ENCODE results near the gene EFHD2. TPM values are rescaled to one million over a fixed set of nuclear protein-coding genes. Genes with fewer than 3 reads are reported as not detected.
A peak's percentile ranks its signal among the peaks of the same experiment; 100 is the strongest.

Gene EFHD2
- total RNA-seq, 2 experiments from 2014 or later, result 45.6 to 45.8 TPM

DNA sequence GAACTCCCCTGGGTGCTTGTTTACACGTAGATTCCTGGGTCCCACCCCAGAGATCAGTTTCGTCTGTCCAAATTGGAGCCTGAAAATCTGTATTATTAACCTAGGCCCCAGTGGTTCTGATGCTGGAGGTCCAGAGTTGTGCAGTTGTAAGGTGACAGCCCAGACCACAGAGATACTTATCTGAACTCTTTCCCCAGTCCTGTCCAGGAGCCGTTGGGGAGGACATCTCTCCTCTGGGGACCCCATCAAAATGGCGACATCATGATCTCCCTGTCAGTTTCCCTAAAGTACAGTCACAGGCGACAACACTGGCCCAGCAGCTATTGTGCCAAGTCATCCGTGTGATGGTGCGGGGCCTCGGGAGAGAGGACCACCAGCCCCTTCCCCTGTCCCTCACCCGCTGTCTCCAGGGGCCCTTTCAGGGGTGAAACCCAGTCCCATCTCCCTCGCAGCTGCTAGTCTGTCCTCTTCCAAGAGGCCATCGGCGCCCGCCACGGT, 749 bp upstream of the EFHD2 start:
- CTCF ChIA-PET, result interaction anchor here (1.5 to 1.8 kb wide), 2 partner anchors 23 to 85 kb away, joined by 5 to 6 read pairs; no protein-coding TSS in a partner anchor
- peak overlapping the region; percentile 93 for H3K4me3 Mint-ChIP-seq
- peak overlapping the region; percentile 74 for H3K27ac Mint-ChIP-seq
- intact Hi-C loops (cut with micrococcal nuclease), result no loop called here
- no peak for ATAC-seq
- no peaks in the 10 kb centered on the region for H3K9me3 Mint-ChIP-seq
- H3K27me3 Mint-ChIP-seq, result peaks cover 9% of the 10 kb centered on the region
- H3K36me3 Mint-ChIP-seq (ENCODE audit: low read depth), result peaks cover 9% of the 10 kb centered on the region
- peaks cover 25% of the 10 kb centered on the region for H3K4me1 Mint-ChIP-seq (ENCODE audit: low read depth)
- no peak for TF ChIP-seq CTCF (IDR thresholded peaks at IDR 0.05)
- no peak for DNase-seq
- POLR2A ChIA-PET, result interaction anchor here (1.5 kb wide), 1 partner anchor 67 kb away, joined by 4 read pairs; no protein-coding TSS in a partner anchor

DNA sequence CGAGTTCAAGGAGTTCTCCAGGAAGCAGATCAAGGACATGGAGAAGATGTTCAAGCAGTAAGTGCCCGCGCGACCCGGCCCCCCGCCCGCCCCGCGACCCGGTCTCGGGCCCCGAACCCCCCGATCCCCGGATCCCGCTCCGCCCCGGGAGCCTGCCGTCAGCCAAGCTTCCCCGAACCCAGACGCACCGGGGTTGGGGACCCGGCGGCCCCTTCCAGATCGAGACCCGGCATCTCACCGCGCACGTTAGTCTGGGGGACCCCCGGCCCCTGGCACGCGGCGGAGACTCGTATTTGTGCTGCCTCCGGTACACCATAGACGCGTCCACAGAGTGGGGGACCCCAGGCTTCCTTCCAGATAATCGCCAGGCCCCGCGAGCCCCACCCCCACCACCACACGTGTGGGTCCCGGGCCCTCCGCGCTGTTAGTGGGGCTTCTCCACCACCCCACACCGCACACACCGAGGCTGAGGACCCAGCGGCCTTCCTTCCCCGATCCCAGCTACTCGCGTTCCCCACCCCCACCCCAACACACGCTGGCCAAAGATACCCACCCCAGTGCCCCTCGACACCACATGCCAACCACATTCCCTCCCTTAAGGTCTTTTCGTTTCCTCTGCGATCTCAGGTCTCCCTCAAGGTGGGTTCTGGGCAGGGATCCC, 665 bp downstream of the EFHD2 start:
- no peak for TF ChIP-seq CTCF (IDR thresholded peaks at IDR 0.05)
- Mint-ChIP-seq H3K4me3 (peak overlapping the region; percentile 93), H3K4me1 (ENCODE audit: low read depth) (peaks cover 39% of the 10 kb centered on the region), H3K9me3 (no peaks in the 10 kb centered on the region), H3K36me3 (ENCODE audit: low read depth) (peaks cover 20% of the 10 kb centered on the region), H3K27me3 (peaks cover 9% of the 10 kb centered on the region), H3K27ac (peak overlapping the region; percentile 85)
- peak; percentile 34 for DNase-seq
- ChIA-PET POLR2A (interaction anchor here (0.7 to 1.1 kb wide), 3 partner anchors 9 to 89 kb away, joined by 3 read pairs; no protein-coding TSS in a partner anchor), CTCF (interaction anchor here (1.8 kb wide), 1 partner anchor 21 kb away, joined by 5 read pairs; no protein-coding TSS in a partner anchor)
- intact Hi-C loops (cut with micrococcal nuclease), result no loop called here
- ATAC-seq, result no peak

DNA sequence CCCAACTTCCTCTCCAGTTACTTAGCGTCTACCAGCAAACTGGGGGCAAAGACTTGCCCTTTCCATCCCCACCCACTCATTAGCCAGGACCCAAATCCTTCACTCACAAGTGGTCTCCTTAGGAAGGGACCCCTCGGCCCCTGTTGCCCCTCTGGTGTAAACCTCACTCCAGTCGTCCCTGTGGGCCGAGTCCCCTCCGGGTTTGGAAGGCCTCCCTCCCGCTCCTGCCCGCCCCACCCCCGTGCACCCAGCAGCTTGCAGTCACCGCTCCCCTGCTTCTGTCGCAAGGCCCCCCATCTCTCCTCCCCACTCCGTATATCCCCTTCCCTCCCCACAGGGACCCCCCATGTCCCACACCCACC, 1.2 kb downstream of the EFHD2 start:
- Mint-ChIP-seq H3K4me3 (peak overlapping the region; percentile 93), H3K4me1 (ENCODE audit: low read depth) (peaks cover 44% of the 10 kb centered on the region), H3K36me3 (ENCODE audit: low read depth) (peaks cover 20% of the 10 kb centered on the region), H3K27me3 (peaks cover 9% of the 10 kb centered on the region), H3K27ac (peak overlapping the region; percentile 85), H3K9me3 (no peaks in the 10 kb centered on the region)
- no peak for ATAC-seq
- ChIA-PET CTCF (no interaction called here), POLR2A (interaction anchor here (1.1 kb wide), 1 partner anchor 24 kb away, joined by 3 read pairs; no protein-coding TSS in a partner anchor)
- intact Hi-C loops (cut with micrococcal nuclease), result no loop called here
- no peak for TF ChIP-seq CTCF (IDR thresholded peaks at IDR 0.05)
- DNase-seq, result no peak

- Mint-ChIP-seq H3K9me3 (no peaks in the 10 kb centered on the region), H3K27me3 (peaks cover 8% of the 10 kb centered on the region), H3K36me3 (ENCODE audit: low read depth) (peaks cover 26% of the 10 kb centered on the region), H3K4me3 (peak overlapping the region; percentile 93), H3K4me1 (ENCODE audit: low read depth) (peaks cover 52% of the 10 kb centered on the region), H3K27ac (peak overlapping the region; percentile 85)
- DNase-seq, result peak; percentile 69
- intact Hi-C loops (cut with micrococcal nuclease), result no loop called here
- peak; percentile 27 for ATAC-seq
- TF ChIP-seq CTCF (IDR thresholded peaks at IDR 0.05), result no peak
- ChIA-PET POLR2A (interaction anchor here (0.9 to 1.2 kb wide), 3 partner anchors 10 to 115 kb away, joined by 3 to 4 read pairs (median 3); partner anchors contain the start of gene DNAJC16), CTCF (interaction anchor here (1.0 to 1.8 kb wide), 3 partner anchors 11 to 88 kb away, joined by 3 to 7 read pairs (median 3); no protein-coding TSS in a partner anchor)
Observed at GRCh38 chr1:15411593-15412137, 2.0 kb downstream of the EFHD2 start.

All from activated CD8-positive, alpha-beta T cell treated with anti-CD3 and anti-CD28 coated beads for 36 hours (primary cell).